IPS DF 19.7 (cell line): Measurements from ENCODE around the gene GNAL.
"Not testable (repeated sequence)": the region's sequence is repeated elsewhere in the genome, so short reads cannot be mapped to it uniquely, and the experiment has no call there.

Experiments used
- DNase-seq: peaks from one replicate; pipeline ENCODE4 v3.0.0-alpha.2; 2013; ENCODE audit warnings: low read depth, low spot score

GNAL gene

GRCh38 chr18:11873670-11874340 lies 184.7 kb downstream of the GNAL start:
- DNase-seq, result no peak

- DNase-seq, result no peak
Observed at GRCh38 chr18:11874676-11875075, 185.6 kb downstream of the GNAL start.

GRCh38 chr18:11877497-11878135 lies 188.6 kb downstream of the GNAL start:
- no peak for DNase-seq

GRCh38 chr18:11880586-11881304 lies 191.7 kb downstream of the GNAL start:
- DNase-seq, result no peak

DNA sequence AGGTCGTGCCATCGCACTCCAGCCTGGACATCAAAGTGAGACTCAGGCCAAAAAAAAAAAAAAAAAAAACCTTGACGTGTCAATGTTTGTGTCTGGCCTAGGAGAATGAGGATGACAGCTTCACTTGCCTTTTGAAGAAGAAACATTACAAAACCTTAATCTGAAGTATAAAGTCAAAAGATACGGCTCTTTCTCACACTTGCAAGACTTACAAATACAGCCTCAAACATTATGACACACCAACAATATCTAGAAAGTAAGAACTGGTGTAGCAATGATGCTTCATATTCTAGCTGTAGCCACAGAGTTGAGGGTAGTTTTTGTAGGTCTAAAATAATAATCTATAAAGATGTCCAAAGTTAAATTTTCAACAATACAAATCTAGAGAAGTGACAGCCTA lies 193.6 kb downstream of the GNAL start:
- DNase-seq, result no peak

- DNase-seq, result no peak
Observed at GRCh38 chr18:11883153-11883552, 194.1 kb downstream of the GNAL start.

GRCh38 chr18:11884396-11885030 lies 195.4 kb downstream of the GNAL start:
- no peak for DNase-seq

- DNase-seq, result no peak
Observed at GRCh38 chr18:11885278-11885947, 196.3 kb downstream of the GNAL start.

DNA sequence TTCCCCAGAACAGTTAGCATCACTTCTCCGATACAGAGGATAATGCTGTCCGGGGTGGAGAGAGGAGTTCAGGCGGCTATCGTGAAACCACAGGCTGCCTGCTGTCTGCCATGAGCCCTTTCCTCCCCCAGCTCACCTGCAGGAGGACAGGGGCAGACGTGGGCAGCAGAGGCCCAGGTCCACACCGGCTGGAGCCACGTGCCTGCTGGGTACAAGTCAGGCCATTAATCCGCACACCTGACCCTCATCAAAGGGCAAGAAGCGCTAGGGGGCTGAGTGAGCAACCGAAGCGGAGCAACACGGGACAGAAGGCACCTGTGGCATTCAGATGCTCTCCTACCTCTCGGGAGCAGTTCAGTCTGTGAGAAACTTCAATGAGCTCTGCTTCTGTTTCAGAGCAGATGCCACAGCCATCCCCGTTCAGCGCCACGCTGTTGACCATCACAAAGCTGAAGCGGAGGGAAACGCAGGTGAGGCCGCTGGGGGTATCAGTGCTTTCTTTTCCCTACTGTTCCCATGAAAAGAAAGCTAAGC lies 197.6 kb downstream of the GNAL start:
- no peak for DNase-seq

DNA sequence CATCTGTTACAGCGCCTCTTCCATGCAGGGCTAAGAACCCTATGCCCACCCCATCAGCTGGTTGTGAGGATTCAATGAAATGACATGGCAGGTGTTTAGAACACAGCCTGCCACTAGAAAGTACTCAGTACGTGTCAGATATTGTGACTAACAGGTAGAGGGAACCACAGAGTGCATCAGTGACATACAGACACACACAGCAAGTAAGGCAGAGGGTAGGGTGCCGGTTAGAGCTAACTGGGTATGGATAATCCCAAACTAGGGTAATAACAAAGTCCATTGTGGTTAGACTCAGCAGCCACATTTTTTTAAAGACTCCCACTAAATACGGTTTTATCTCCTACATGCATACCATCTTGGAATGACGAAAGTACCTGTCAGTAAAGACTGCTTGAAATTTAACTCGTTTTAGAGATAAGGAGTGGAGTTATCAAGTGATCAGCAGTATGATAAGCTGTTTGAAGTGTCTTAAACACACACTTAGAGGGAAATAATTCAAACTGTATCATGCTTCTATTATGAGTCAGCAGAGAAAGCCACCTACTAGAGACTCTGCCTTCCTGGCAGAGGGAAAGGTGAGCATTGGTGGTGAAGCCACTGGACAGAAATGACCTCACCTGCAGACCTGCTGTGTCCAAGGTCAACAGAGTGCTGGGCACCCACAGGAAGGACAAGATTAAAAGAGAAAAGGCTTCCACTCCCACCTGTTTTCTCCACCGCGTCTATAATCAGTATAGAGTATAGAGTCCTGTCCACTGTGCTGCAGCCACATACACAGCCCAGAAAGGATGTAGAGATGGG lies 198.5 kb downstream of the GNAL start:
- no peak for DNase-seq

DNA sequence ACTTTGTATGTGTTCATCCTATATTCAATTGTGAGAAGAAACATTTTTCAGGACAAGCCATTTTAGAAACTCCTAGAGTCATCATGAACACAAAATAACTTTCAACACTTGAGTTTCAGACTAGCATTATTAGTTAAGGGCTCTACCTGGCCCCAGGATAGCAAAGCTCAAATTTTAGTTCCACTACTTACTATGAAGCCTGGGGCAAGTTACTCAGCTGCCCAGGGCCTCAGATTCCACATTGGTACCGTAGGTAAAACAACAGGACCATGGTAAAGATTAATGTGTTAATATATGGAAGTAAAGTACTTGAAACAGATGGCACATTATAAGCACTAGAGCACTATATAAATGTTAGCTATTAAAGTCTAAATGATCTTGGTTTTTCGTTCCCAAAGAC lies 199.7 kb downstream of the GNAL start:
- DNase-seq, result no peak

DNA sequence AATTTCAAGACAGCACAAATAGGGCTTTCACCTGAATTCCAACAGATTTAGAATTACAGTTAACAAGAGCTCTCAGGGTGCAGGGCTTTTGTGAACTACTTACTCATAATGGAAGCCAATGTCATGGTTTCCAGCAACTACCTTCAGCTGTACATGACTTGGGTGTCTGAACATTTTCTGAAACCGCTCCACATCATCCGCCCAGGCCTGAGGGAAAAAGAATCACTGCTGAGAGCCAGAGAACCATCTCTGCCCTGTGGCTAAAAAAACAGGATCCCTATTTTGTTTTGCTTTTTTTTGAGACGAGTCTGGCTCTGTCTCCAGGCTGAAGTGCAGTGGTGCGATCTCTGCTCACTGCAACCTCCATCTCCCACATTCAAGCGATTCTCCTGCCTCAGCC lies 200.2 kb downstream of the GNAL start:
- no peak for DNase-seq

- no peak for DNase-seq
Observed at GRCh38 chr18:11891737-11892136, 202.7 kb downstream of the GNAL start.

GRCh38 chr18:11892438-11892837 lies 203.4 kb downstream of the GNAL start:
- not testable (repeated sequence) for DNase-seq

DNA sequence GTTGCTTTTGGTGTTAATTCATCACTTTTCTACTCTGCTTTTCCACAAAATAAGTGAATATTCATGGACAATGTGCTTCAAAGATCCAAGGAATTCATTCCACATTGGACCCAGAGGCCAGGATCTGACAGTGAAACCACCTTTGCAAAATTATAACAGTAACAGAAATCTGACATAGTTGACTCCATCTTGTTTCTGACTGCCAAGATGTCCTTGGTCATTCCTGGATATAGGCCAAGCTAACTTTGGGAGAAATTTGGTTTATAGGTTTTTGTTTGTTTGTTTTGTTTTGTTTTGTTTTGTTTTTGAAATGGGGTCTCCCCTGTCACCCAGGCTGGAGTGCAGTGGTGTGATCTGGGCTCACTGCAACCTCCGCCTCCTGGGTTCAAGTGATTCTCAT lies 208.7 kb downstream of the GNAL start:
- DNase-seq, result no peak

GRCh38 chr18:11899063-11899462 lies 210.0 kb downstream of the GNAL start:
- no peak for DNase-seq

DNA sequence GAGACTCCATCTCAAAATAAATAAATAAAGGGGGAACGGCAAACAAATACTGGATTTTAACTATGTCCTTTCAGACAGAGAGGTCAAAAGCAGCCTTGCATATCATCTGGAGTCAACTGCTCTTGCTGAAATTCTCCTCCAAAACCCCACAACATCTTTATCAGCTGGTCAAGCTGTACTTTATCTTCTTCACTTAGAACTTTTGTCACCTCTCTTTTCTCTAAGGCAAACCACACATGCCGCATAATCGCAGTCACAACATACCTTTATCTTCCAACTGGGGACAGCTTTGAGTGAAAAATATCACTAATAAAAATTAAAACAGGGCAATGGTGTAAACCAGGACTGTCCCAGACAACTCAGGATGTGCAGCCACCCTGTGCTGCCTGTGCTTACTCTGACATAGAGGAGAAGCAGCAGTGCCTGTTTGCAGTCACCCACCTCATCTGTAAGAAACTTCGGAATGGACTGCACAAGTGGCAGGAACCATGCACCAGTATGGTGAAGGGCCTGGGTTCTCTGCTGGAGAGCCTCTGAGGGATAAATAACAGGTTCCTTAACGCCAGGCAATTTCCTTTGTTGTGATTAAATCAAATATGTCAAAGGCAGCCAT lies 212.9 kb downstream of the GNAL start:
- no peak for DNase-seq

GRCh38 chr18:11902522-11903292 lies 213.6 kb downstream of the GNAL start:
- DNase-seq, result no peak

GRCh38 chr18:11905613-11906012 lies 216.5 kb downstream of the GNAL start:
- DNase-seq, result no peak

DNA sequence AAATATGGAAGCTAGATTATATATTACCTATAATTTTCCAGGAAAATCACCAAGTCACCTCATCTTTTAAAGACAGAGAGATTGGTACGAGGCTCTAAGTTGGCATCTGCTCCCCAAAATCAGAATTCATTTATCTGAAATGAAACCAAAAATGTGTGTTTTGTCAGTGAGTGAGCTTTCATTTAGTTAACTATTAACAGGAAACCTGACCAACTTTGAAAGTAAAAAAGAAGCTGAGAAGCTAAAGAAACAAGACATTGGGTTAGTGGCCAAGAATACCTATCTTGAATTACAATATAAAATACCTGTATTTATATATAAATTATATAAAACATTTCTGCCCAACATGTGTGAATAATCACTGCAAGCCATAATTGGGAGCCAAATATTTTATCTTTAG lies 217.1 kb downstream of the GNAL start:
- DNase-seq, result no peak
